Duodenal mucosa (tissue), 2 donors: ENCODE measurements around the gene ARAF.
"Not testable (repeated sequence)": the region's sequence is repeated elsewhere in the genome, so short reads cannot be mapped to it uniquely, and the experiment has no call there.

ENCODE experiments used
- H3K27ac ChIP-seq: one replicate; pipeline ENCODE4 v1.7.0; 2013; ENCODE audit warnings: low read depth, low read length
- H3K27me3 ChIP-seq, 2 donors: one replicate each; pipeline ENCODE4 v1.7.0; 2013; ENCODE audit warnings: low read length in 2 of 2, control low read depth in 1 of 2; ENCODE audit not compliant: insufficient read depth in 2 of 2, control insufficient read depth in 1 of 2
- H3K36me3 ChIP-seq, 2 donors: one replicate each; pipeline ENCODE4 v1.7.0; 2013; ENCODE audit warnings: low read length in 2 of 2, control low read depth in 1 of 2; ENCODE audit not compliant: insufficient read depth in 2 of 2, control insufficient read depth in 1 of 2
- H3K4me1 ChIP-seq, 2 donors: one replicate each; pipeline ENCODE4 v1.7.0; 2013; ENCODE audit warnings: low read length in 2 of 2, control low read depth in 1 of 2; ENCODE audit not compliant: insufficient read depth in 2 of 2, control insufficient read depth in 1 of 2
- H3K4me3 ChIP-seq, 2 donors: one replicate each; pipeline ENCODE4 v1.7.0; 2013; ENCODE audit warnings: low read length in 2 of 2, low read depth in 1 of 2
- H3K9ac ChIP-seq, 2 donors: one replicate each; pipeline ENCODE4 v1.7.0; 2013; ENCODE audit warnings: low read length in 2 of 2, low read depth in 1 of 2
- H3K9me3 ChIP-seq, 2 donors: one replicate each; pipeline ENCODE4 v1.7.0; 2013; ENCODE audit warnings: low read length in 2 of 2, control low read depth in 1 of 2; ENCODE audit not compliant: control insufficient read depth in 1 of 2

The ARAF gene

DNA sequence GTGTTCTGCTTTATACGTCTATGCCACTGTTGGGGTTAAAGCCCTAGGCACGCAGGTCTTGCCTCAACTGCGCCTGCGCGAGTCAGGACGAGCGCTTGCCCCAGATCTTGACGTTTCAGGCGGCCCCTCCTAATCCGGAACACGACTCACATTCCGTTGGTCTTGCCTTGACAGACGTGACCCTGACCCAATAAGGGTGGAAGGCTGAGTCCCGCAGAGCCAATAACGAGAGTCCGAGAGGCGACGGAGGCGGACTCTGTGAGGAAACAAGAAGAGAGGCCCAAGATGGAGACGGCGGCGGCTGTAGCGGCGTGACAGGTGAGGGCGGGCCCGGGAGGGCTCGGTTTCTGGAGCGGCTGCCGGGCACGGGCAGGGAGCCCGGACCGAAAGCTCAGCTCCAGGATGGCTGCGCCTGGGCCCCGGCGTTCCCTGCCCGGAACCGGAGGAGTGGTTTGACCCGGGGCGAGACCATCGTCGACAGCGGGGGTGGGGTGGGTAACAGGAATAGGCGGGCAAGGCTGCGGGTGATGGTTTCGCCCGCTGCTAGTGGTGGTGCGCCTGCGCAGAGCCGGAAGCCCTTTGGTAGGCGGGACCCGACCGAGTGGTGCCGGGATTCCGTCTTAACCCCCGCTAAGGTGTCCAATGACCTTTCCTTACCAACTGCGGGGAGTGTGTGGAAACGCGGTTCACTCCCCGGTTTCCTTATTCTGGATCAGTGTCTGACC, at the start of gene ARAF:
ARAF (plus strand) TSS at position 272 of the 725 bp plus-strand sequence. CDS start 1,763 bp downstream, outside the sequence.
- peak within 1 kb of the TSS; percentile 79 to 85 for H3K9ac ChIP-seq
- H3K4me1 ChIP-seq: peaks cover 3 to 15% of the 10 kb centered on the region in 2 donors
- H3K36me3 ChIP-seq: peaks cover 13 to 23% of the 10 kb centered on the region in 2 donors
- no peaks in the 10 kb centered on the region for H3K27me3 ChIP-seq
- peak within 1 kb of the TSS; percentile 90 for H3K27ac ChIP-seq
- peak within 1 kb of the TSS; percentile 78 to 82 for H3K4me3 ChIP-seq
- H3K9me3 ChIP-seq: no peaks in the 10 kb centered on the region

DNA sequence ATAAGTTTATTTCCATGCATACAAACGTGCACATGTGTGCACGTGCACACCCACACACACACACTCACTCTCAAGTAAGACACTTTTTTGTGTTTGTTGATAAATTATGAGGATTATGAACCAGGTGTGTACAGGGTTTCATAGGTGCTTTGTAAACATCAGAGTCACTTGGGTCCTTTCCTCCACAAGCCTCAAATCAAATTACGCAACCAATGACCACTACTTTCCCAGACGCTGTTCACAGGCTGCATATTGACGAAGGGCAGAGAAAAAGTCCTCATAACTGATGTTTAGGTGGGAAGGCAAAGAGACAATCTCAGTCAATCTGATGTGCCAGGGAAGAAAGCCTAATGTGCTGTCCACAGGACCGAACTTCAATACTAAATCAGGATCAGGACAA, 48.6 kb upstream of the ARAF start:
- H3K36me3 ChIP-seq, H3K9ac ChIP-seq, H3K27me3 ChIP-seq, H3K4me1 ChIP-seq, H3K4me3 ChIP-seq, H3K27ac ChIP-seq, H3K9me3 ChIP-seq: not testable (repeated sequence)

DNA sequence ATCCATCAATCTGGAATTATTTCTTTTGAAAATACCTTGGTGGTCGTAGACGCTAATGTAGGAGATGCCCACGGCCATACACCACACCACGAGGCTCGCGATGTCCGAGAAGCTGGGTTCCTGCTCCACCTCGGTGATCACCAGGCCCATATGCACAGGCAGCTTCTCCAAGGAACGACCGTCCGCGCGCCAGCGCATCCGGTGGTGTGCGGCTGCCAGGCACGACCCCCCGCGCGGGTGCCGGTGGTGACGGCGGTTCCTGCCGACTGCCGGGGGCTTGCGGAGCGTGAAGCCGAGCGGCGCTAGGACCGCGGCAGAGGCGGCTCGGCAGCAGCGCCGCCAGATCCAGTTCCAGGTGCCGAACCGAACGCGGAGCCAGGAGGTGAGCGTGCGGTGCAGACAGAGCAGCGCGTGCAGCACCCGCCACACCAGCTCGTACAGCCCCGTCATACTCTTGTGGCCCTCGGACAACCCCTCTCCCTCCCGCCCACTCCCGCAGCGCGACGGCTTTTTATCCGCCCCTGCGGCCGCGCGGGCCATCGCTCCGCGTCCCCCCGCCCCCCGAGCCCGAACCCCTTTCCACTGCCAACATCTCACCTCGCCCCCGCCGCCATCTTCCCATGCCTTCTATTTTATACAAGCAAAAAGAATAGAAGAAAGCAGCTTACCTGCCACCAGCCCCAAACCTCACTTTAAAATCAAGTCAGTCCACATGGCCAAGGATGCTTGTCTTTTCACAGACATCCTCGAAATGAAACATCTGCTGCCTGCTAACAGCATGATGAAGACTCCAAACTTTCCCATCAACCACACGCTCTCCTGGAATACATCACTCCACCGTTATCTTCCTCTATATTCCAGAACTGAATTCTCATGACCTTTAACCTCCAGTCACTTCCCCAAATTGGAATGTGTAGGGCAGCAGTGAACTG, 47.7 kb upstream of the ARAF start:
- not testable (repeated sequence) for H3K27me3 ChIP-seq, H3K27ac ChIP-seq, H3K4me1 ChIP-seq, H3K9me3 ChIP-seq, H3K9ac ChIP-seq, H3K36me3 ChIP-seq
- H3K4me3 ChIP-seq: peak overlapping the region; percentile 36 to 53

DNA sequence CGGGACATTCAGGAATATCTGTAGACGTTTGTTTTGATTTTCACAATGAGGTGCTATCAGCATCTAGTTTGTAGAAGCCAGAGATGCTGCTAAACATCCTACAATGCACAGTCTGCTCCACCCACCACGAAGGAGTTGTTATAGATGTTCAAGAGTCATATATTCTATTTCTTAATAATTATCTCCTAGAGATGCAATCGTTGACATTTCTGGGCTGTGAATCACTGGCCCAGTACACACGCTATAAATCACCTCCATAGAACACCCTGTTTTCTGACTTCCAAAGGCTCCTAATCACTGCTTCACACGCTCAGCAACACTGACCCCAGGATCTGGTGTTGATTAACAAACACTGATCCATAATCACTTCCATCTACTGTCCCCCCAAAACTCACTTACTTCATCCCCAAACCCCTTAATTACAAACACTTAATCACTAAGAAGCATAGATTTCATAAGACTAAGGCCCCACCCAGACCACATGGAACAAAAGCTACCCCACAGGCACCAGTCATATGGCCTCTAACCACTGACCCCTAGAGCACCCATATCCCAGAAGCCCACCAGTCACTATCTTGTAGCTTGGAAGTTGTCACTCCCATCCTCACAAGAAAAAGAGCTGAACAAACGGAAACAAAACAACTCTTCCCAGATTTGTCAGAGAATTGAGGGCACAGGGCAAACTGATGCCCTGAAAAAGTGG, 46.3 kb upstream of the ARAF start:
- Histone ChIP-seq H3K27me3 (no peaks in the 10 kb centered on the region), H3K4me1 (peaks cover 0 to 4% of the 10 kb centered on the region in 2 donors), H3K9ac (no peak overlapping the region), H3K4me3 (no peak overlapping the region), H3K9me3 (no peaks in the 10 kb centered on the region), H3K36me3 (no peaks in the 10 kb centered on the region), H3K27ac (no peak overlapping the region)

GRCh38 chrX:47515941-47516665, 44.9 kb upstream of the ARAF start:
- no peaks in the 10 kb centered on the region for H3K36me3 ChIP-seq
- H3K4me1 ChIP-seq: peaks cover 0 to 4% of the 10 kb centered on the region in 2 donors
- no peaks in the 10 kb centered on the region for H3K9me3 ChIP-seq
- H3K27me3 ChIP-seq: no peaks in the 10 kb centered on the region
- H3K27ac ChIP-seq: no peak overlapping the region
- no peak overlapping the region for H3K9ac ChIP-seq
- H3K4me3 ChIP-seq: no peak overlapping the region

DNA sequence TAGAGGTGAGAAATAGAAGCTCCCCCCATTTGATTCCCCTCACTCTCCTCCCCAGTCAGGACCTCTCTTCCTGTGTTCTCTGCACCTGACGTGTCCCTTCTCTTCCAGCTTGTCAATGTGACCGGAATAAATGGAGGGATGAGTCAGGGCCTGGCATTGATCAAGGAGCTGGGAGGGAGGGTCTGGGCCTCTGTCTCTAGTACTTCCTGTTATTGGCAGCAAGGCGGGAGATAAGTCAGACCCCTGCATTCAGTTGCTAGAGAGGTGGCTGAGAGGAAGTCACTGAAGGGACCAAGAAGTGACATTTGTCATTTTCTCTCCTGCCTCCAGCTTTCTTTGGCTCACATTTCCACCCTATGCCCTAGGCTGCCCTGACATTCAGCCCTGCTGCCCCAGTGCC, 42.9 kb upstream of the ARAF start:
- Histone ChIP-seq H3K9me3 (no peaks in the 10 kb centered on the region), H3K4me1 (peaks cover 0 to 4% of the 10 kb centered on the region in 2 donors), H3K27ac (no peak overlapping the region), H3K36me3 (no peaks in the 10 kb centered on the region), H3K27me3 (no peaks in the 10 kb centered on the region), H3K4me3 (no peak overlapping the region), H3K9ac (no peak overlapping the region)

DNA sequence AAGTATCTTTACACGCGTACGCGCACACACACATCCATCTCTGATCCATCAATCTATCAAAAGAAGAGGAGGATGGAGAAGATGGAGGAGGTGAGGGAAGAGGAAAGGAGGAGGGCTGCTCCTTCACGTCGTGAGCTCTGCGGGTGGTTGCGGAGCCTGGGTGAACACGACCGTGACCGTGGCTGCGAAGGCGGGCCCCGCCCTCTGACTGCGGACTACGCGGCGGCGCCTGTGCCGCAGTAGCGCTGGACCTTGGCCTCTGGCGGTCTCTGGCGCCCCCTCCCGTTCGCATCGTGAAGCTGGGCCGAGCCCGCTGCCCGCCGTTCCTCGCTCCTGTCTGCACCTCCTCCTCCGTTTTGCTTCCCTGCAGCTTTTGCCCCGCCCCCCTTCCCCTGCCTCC, 37.7 kb upstream of the ARAF start:
- Histone ChIP-seq H3K27ac (no peak overlapping the region), H3K4me3 (peak overlapping the region; percentile 50 to 59)

GRCh38 chrX:47523713-47524166, 37.3 kb upstream of the ARAF start:
- Histone ChIP-seq H3K4me3 (peak overlapping the region; percentile 26 to 50), H3K27ac (no peak overlapping the region), H3K9me3 (no peaks in the 10 kb centered on the region), H3K27me3 (no peaks in the 10 kb centered on the region), H3K4me1 (no peaks in the 10 kb centered on the region), H3K9ac (peak overlapping the region; percentile 32 to 54), H3K36me3 (no peaks in the 10 kb centered on the region)

More for the DNA sequence above, 37.7 kb upstream of the ARAF start:
- Histone ChIP-seq H3K4me1 (no peaks in the 10 kb centered on the region), H3K36me3 (no peaks in the 10 kb centered on the region), H3K27me3 (no peaks in the 10 kb centered on the region), H3K9me3 (no peaks in the 10 kb centered on the region), H3K9ac (peak overlapping the region in 1 of 2 donors; percentile 54)

- Histone ChIP-seq H3K9ac (no peak overlapping the region), H3K9me3 (no peaks in the 10 kb centered on the region), H3K4me1 (no peaks in the 10 kb centered on the region), H3K27me3 (no peaks in the 10 kb centered on the region), H3K36me3 (no peaks in the 10 kb centered on the region), H3K27ac (no peak overlapping the region), H3K4me3 (no peak overlapping the region)
Observed at GRCh38 chrX:47529548-47529947, 31.5 kb upstream of the ARAF start.
